RWPE2 (cell line): ENCODE data around the gene ACSBG1.

Source experiments
- ATAC-seq: fragments of 200-7000 bp; cut with Tn5 transposase; 3 replicates; pipeline ENCODE4 v1.9.1; 2021; ENCODE audit warnings: low read depth
- DNase-seq: peaks from one replicate; pipeline ENCODE4 v3.0.0-alpha.2; 2020; ENCODE audit warnings: low spot score
- H3K27ac ChIP-seq: fragments of 450-650 bp; 2 replicates; pipeline ENCODE4 v1.5.1; 2017; ENCODE audit warnings: mild to moderate bottlenecking; ENCODE audit not compliant: poor library complexity, severe bottlenecking
- H3K27me3 ChIP-seq: fragments of 250-450 bp; sonication (Bioruptor Pico); 2 replicates; pipeline ENCODE4 v1.5.1; 2021; ENCODE audit warnings: mild to moderate bottlenecking, moderate library complexity; ENCODE audit not compliant: insufficient read depth, poor library complexity, severe bottlenecking
- H3K36me3 ChIP-seq: fragments of 250-450 bp; sonication (Bioruptor Pico); 2 replicates; pipeline ENCODE4 v1.5.1; 2020; ENCODE audit warnings: low read depth, mild to moderate bottlenecking, moderate library complexity
- H3K4me1 ChIP-seq: fragments of 250-450 bp; sonication (Bioruptor Pico); 2 replicates; pipeline ENCODE4 v1.5.1; 2021; ENCODE audit warnings: mild to moderate bottlenecking, moderate library complexity; ENCODE audit not compliant: insufficient read depth, poor library complexity, severe bottlenecking
- H3K4me3 ChIP-seq: fragments of 250-450 bp; sonication (Bioruptor Pico); 2 replicates; pipeline ENCODE4 v1.5.1; 2021; ENCODE audit warnings: mild to moderate bottlenecking, moderate library complexity; ENCODE audit not compliant: severe bottlenecking
- H3K9me3 ChIP-seq: fragments of 250-450 bp; sonication (Bioruptor Pico); 2 replicates; pipeline ENCODE4 v1.5.1; 2021; ENCODE audit warnings: mild to moderate bottlenecking, moderate library complexity; ENCODE audit not compliant: severe bottlenecking
- TF ChIP-seq, protein P1 (sequence below): fragments of 450-650 bp; IDR thresholded peaks from one replicate; pipeline ENCODE4 v1.5.1; 2017; ENCODE audit warnings: mild to moderate bottlenecking, moderate library complexity; ENCODE audit not compliant: poor library complexity, severe bottlenecking

The ACSBG1 gene

DNA sequence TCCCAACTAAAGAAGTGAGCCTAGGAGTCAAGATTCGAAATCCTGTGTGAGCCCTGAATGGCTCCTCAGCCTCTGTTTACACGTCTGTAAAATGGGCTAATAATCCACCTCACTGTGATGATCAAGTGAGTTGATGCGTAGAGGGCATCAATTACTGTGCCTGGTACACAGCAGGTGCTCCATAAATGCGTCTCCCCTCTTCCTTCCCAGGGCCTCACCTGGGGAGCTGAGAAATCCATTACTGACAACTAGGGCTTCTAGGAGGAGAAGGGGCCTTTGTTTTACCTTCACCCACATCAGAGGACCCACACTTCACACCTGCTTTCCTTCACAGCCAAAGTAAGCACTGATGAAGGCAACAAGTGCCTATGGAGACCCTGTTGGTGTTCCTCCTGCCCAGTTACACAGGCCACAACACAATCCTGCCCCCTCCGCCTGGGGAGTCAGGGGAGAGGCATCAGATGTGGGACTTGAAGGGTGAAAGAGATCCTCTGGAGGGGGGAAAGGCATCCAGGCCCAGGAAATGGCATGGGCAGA lies 104.5 kb downstream of the ACSBG1 start:
- Histone ChIP-seq H3K4me1 (peaks cover 26% of the 10 kb centered on the region), H3K36me3 (no peaks in the 10 kb centered on the region), H3K27ac (no peak overlapping the region), H3K9me3 (no peaks in the 10 kb centered on the region), H3K4me3 (no peak overlapping the region), H3K27me3 (no peaks in the 10 kb centered on the region)
- TF ChIP-seq, protein P1, sequence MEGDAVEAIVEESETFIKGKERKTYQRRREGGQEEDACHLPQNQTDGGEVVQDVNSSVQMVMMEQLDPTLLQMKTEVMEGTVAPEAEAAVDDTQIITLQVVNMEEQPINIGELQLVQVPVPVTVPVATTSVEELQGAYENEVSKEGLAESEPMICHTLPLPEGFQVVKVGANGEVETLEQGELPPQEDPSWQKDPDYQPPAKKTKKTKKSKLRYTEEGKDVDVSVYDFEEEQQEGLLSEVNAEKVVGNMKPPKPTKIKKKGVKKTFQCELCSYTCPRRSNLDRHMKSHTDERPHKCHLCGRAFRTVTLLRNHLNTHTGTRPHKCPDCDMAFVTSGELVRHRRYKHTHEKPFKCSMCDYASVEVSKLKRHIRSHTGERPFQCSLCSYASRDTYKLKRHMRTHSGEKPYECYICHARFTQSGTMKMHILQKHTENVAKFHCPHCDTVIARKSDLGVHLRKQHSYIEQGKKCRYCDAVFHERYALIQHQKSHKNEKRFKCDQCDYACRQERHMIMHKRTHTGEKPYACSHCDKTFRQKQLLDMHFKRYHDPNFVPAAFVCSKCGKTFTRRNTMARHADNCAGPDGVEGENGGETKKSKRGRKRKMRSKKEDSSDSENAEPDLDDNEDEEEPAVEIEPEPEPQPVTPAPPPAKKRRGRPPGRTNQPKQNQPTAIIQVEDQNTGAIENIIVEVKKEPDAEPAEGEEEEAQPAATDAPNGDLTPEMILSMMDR = no peak
- DNase-seq (no peak), ATAC-seq (no peak)

DNA sequence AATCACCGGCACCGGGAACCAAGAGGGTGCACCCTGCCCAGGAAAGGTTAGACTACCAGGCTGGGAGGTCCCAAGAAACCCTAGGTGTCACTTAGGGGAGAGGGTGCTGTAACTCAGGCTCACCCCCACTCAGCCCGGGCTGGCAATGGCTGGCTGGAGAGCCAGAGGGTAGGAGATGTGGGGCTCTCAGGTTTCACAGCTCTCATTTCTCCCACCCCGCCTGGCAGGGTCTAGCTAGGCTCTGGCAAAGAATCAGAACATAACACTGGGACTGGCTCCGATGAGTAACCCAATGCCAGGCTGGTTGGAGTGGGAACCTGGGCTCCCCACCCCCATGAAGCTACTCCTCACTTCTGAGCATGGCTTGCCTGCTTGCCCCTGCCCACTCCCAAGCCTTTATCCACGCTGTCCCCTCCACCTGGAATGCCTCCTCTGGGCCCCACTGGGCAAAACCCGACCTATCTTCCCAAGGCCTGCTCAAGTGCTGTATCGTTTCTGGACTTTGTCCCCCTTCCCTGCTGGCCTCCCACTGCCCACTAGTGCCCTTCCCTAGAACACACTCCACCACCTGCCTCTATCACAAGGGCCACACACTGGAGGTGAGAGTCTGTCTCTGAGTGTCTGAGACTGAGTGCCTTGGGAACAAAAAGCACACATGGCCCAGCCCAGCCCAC lies 105.2 kb downstream of the ACSBG1 start:
- no peaks in the 10 kb centered on the region for H3K27me3 ChIP-seq
- H3K9me3 ChIP-seq = no peaks in the 10 kb centered on the region
- no peak overlapping the region for H3K27ac ChIP-seq
- peaks cover 24% of the 10 kb centered on the region for H3K4me1 ChIP-seq
- TF ChIP-seq, protein P1 = no peak
- ATAC-seq = 0 out of 3 replicates have a peak, but pooled peaks have one; percentile 2
- DNase-seq = no peak
- H3K36me3 ChIP-seq = no peaks in the 10 kb centered on the region
- no peak overlapping the region for H3K4me3 ChIP-seq

DNA sequence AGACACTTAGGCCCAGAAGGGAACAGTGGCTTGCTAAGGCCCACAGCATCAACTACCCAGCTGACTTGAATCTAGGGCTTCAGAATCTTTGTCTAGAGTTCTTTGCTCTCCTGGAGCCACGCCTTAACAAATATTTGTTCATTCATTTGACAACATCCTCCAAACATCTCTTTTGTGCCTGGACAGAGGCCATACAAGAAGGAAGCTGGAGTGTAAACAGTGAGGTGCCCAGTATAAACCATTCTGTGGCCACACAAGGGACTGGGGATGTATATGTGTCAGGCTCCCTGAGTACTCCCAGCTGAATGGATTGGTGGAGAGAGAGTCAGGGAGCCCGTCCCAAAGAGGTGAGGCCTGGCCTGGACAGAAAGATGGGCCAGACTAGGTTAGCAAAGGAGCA lies 106.5 kb downstream of the ACSBG1 start:
- Histone ChIP-seq H3K4me1 (peaks cover 13% of the 10 kb centered on the region), H3K9me3 (no peaks in the 10 kb centered on the region), H3K27me3 (no peaks in the 10 kb centered on the region), H3K36me3 (no peaks in the 10 kb centered on the region), H3K4me3 (no peak overlapping the region), H3K27ac (no peak overlapping the region)
- ATAC-seq (no peak), DNase-seq (no peak)
- TF ChIP-seq, protein P1 = no peak

DNA sequence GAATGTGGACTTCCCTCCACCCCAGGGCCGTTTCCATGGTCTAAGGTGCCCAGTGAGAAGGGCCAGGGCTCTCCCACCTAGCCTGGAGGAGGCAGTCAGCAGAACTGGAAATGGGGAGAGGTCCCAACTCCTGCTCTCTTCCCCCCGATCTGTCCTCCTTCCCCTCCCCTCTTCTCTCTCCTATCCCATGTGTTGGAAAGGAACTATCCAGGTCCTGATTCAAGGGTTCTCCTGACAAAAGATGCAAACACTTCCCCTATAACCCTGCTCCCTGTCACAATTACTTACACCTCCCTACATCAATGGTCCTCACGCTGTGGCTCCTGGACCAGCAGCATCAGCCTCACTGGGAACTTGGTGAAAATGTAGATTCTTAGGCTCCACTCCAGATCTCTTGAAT lies 109.1 kb downstream of the ACSBG1 start:
- DNase-seq (no peak), ATAC-seq (no peak)
- Histone ChIP-seq H3K9me3 (no peaks in the 10 kb centered on the region), H3K36me3 (no peaks in the 10 kb centered on the region), H3K27me3 (no peaks in the 10 kb centered on the region), H3K27ac (no peak overlapping the region), H3K4me1 (no peaks in the 10 kb centered on the region), H3K4me3 (no peak overlapping the region)
- TF ChIP-seq, protein P1 = no peak

DNA sequence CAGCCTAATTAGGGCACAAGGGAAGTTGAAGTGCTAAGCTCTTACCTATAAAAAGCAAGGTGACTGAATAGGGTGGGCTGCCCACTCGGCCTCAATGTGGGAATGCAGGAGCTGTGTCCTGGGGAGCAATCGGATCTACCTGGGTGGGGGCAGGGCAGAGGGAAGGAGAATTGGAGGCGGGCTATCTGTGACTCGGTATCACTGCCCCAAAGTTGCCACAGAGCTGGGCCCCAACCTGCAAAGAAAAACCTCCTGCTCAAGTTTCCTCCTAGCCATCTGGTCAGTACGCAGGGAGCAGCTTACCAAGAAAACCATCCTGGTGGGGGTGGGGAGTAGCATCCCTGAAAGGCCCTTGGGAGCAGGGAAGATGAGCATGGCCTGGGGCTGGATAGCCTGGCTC lies 113.8 kb downstream of the ACSBG1 start:
- DNase-seq (no peak), ATAC-seq (no peak)
- Histone ChIP-seq H3K36me3 (no peaks in the 10 kb centered on the region), H3K9me3 (no peaks in the 10 kb centered on the region), H3K27ac (no peak overlapping the region), H3K27me3 (no peaks in the 10 kb centered on the region), H3K4me3 (no peak overlapping the region), H3K4me1 (no peaks in the 10 kb centered on the region)
- TF ChIP-seq, protein P1 = no peak
